Measurements from ENCODE around the gene APBB2. TPM values are rescaled to one million over a fixed set of nuclear protein-coding genes. Genes with fewer than 3 reads are reported as not detected.
A peak's percentile ranks its signal among the peaks of the same experiment; 100 is the strongest.

The APBB2 gene
- total and polyA plus RNA-seq, 8 donors = 4.7 to 55.4 (median 23.1) TPM

DNA sequence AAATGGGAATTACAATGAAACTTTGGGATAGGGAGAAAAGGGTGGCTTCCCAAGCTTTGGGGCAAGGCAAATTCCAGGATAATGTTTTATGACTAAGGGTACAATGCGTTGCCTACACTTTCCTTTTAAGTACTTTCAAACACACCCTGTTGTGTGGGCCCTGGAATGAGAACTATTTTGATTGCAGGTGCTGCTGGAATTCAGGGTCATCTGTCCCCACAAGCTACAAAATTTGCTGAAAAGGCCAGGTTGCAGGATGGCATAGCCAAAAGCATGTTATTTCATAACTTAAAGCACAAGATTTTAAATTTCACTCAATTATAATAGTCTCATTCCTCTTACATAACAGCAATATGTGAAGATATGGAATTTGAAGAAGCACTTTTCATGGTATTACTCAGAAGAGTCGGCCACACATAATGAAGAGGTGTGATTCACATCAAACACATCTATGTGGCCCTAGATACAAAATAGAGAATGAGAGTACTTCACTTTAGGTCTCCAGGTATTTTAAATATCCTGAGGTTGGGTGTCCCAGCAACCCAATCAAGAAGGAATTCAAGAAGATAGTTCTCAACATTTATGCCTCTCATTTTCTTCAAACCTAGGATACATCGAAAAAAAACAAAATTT, 89.3 kb downstream of the APBB2 start:
- WGBS, 5 donors = 67 to 85% (median 73%) methylated on average over 3 of the region's 3 CpGs
- peaks cover 9 to 68% (median 42%) of the 10 kb centered on the region in 4 donors for H3K4me1 ChIP-seq
- intact Hi-C loops (cut with DNase I; ENCODE audit: low total_unique reads) = no loop called here
- TF ChIP-seq POLR2A (IDR thresholded peaks at IDR 0.05) (no peak), EP300 (IDR thresholded peaks at IDR 0.05) (no peak), POLR2AphosphoS5 (IDR thresholded peaks at IDR 0.05) (no peak)
- TF ChIP-seq, protein P1, sequence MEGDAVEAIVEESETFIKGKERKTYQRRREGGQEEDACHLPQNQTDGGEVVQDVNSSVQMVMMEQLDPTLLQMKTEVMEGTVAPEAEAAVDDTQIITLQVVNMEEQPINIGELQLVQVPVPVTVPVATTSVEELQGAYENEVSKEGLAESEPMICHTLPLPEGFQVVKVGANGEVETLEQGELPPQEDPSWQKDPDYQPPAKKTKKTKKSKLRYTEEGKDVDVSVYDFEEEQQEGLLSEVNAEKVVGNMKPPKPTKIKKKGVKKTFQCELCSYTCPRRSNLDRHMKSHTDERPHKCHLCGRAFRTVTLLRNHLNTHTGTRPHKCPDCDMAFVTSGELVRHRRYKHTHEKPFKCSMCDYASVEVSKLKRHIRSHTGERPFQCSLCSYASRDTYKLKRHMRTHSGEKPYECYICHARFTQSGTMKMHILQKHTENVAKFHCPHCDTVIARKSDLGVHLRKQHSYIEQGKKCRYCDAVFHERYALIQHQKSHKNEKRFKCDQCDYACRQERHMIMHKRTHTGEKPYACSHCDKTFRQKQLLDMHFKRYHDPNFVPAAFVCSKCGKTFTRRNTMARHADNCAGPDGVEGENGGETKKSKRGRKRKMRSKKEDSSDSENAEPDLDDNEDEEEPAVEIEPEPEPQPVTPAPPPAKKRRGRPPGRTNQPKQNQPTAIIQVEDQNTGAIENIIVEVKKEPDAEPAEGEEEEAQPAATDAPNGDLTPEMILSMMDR (IDR thresholded peaks at IDR 0.05) = no peak
- H3K9me3 ChIP-seq = no peaks in the 10 kb centered on the region
- no peak overlapping the region for H3K4me3 ChIP-seq
- H3K27me3 ChIP-seq = no peaks in the 10 kb centered on the region
- no peak overlapping the region for H3K27ac ChIP-seq
- no peak for DNase-seq
- H3K36me3 ChIP-seq = no peaks in the 10 kb centered on the region

DNA sequence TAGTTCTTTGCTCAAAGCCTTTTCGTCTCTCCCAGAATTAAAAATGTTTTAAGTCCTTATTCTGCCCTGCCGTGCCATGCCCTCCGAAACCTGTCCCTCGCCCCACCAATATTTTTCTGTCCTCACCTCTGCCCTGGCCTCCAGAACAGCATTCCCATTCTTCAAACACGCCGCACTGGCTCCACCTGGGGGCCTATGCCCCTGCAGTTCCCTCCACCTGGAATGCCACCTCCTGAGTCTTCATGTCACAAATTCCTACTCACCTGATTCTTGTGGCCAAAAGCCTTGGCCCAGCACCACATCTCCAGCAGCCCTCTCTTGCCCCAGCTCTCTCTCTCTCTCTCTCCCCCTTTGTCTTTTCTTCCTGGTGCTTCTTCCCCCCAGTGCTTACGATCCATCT, 91.6 kb downstream of the APBB2 start:
- TF ChIP-seq POLR2AphosphoS5 (IDR thresholded peaks at IDR 0.05) (no peak), EP300 (IDR thresholded peaks at IDR 0.05) (no peak), POLR2A (IDR thresholded peaks at IDR 0.05) (no peak)
- TF ChIP-seq, protein P1 (IDR thresholded peaks at IDR 0.05) = no peak
- H3K36me3 ChIP-seq = no peaks in the 10 kb centered on the region
- H3K27ac ChIP-seq = peak overlapping the region in 1 of 5 donors; percentile 36
- intact Hi-C loops (cut with DNase I; ENCODE audit: low total_unique reads) = no loop called here
- no peak for DNase-seq
- H3K4me1 ChIP-seq = peaks cover 9 to 67% (median 49%) of the 10 kb centered on the region in 4 donors
- no peaks in the 10 kb centered on the region for H3K9me3 ChIP-seq
- WGBS, 5 donors = 95 to 97% (median 96%) methylated on average over 7 of the region's 7 CpGs
- no peaks in the 10 kb centered on the region for H3K27me3 ChIP-seq
- no peak overlapping the region for H3K4me3 ChIP-seq

GRCh38 chr4:41122309-41122708, 92.0 kb downstream of the APBB2 start:
- peak overlapping the region in 1 of 5 donors; percentile 36 for H3K27ac ChIP-seq
- intact Hi-C loops (cut with DNase I; ENCODE audit: low total_unique reads) = no loop called here

DNA sequence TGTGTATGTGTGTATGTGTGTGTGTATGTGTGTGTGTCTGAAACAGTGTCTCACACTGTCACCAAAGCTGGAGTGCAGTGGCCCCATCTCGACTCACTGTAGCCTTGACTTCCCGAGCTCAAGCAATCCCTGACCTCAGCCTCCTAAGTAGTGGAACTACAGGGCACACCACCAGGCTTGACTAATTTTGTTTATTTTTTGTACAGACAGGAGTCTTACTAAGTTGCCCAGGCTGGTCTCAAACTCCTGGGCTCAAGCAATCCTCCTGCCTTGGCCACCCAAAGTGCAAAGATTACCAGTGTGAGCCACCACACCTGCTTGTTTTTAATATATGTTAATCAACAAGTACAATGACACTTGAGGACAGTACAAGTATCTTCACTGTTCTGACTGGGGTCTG, 92.4 kb downstream of the APBB2 start:
- no peak overlapping the region for H3K4me3 ChIP-seq
- no peak for DNase-seq
- no peaks in the 10 kb centered on the region for H3K27me3 ChIP-seq
- peaks cover 9 to 67% (median 46%) of the 10 kb centered on the region in 4 donors for H3K4me1 ChIP-seq
- no peaks in the 10 kb centered on the region for H3K36me3 ChIP-seq
- WGBS, 5 donors = 80 to 100% (median 91%) methylated on average over 2 of the region's 2 CpGs
- peak overlapping the region in 1 of 5 donors; percentile 75 for H3K27ac ChIP-seq
- H3K9me3 ChIP-seq = no peaks in the 10 kb centered on the region
- TF ChIP-seq, protein P1 (IDR thresholded peaks at IDR 0.05) = no peak
- TF ChIP-seq POLR2A (IDR thresholded peaks at IDR 0.05) (no peak), POLR2AphosphoS5 (IDR thresholded peaks at IDR 0.05) (no peak), EP300 (IDR thresholded peaks at IDR 0.05) (no peak)
- intact Hi-C loops (cut with DNase I; ENCODE audit: low total_unique reads) = no loop called here

More at GRCh38 chr4:41122309-41122708, 92.0 kb downstream of the APBB2 start:
- Histone ChIP-seq H3K4me3 (no peak overlapping the region), H3K9me3 (no peaks in the 10 kb centered on the region), H3K27me3 (no peaks in the 10 kb centered on the region), H3K4me1 (peaks cover 9 to 67% (median 47%) of the 10 kb centered on the region in 4 donors), H3K36me3 (no peaks in the 10 kb centered on the region)
- TF ChIP-seq POLR2AphosphoS5 (IDR thresholded peaks at IDR 0.05) (no peak), EP300 (IDR thresholded peaks at IDR 0.05) (no peak)
- no peak for DNase-seq
